Brain microvascular endothelial cell (primary cell): ENCODE results near the gene GATA2.

ENCODE experiments used
- DNase-seq: peaks from one replicate; pipeline ENCODE4 v3.0.0-alpha.2; 2020
- H3K27ac ChIP-seq: fragments of 250-450 bp; sonication (Bioruptor Pico); 2 replicates; pipeline ENCODE4 v1.5.1; 2020; ENCODE audit warnings: mild to moderate bottlenecking, moderate library complexity
- H3K27me3 ChIP-seq: fragments of 250-450 bp; sonication (Bioruptor Pico); replicated peaks from 2 replicates; pipeline ENCODE4 v1.5.1; 2020; ENCODE audit warnings: mild to moderate bottlenecking
- H3K36me3 ChIP-seq: fragments of 250-450 bp; sonication (Bioruptor Pico); replicated peaks from 2 replicates; pipeline ENCODE4 v1.5.1; 2020; ENCODE audit warnings: mild to moderate bottlenecking
- H3K4me3 ChIP-seq: 2 replicates; pipeline ENCODE4 v1.5.1; 2011; ENCODE audit warnings: low read depth, mild to moderate bottlenecking, control low read depth, low read length, moderate library complexity
- CTCF ChIP-seq: IDR thresholded peaks from 2 replicates; pipeline ENCODE4 v1.5.1; 2011; ENCODE audit warnings: low read depth, mild to moderate bottlenecking, moderate library complexity, low read length, control low read depth, inconsistent platforms; ENCODE audit errors: missing control alignments
- in situ Hi-C: cut with HindIII; loops from 2 replicates; pipeline ENCODE4 v1.10.0; 2017; ENCODE audit warnings: low sequenced_read_pairs, low pct_ligation_motif_present

Gene GATA2

GRCh38 chr3:128458746-128459460 lies 34.1 kb downstream of the GATA2 start:
- Histone ChIP-seq H3K27ac (no peak overlapping the region), H3K4me3 (no peak overlapping the region), H3K36me3 (no peaks in the 10 kb centered on the region), H3K27me3 (peaks cover 31% of the 10 kb centered on the region)
- TF ChIP-seq CTCF = no peak
- DNase-seq = no peak
- in situ Hi-C loops = no loop called here

GRCh38 chr3:128457937-128458336 lies 35.1 kb downstream of the GATA2 start:
- H3K4me3 ChIP-seq = no peak overlapping the region
- H3K27me3 ChIP-seq = peaks cover 31% of the 10 kb centered on the region
- DNase-seq = no peak
- TF ChIP-seq CTCF = no peak
- no peaks in the 10 kb centered on the region for H3K36me3 ChIP-seq
- H3K27ac ChIP-seq = no peak overlapping the region
- in situ Hi-C loops = no loop called here

- Histone ChIP-seq H3K27ac (no peak overlapping the region), H3K27me3 (peaks cover 31% of the 10 kb centered on the region), H3K36me3 (no peaks in the 10 kb centered on the region), H3K4me3 (no peak overlapping the region)
- TF ChIP-seq CTCF = no peak
- DNase-seq = no peak
- in situ Hi-C loops = no loop called here
Observed at GRCh38 chr3:128456776-128457715, 36.0 kb downstream of the GATA2 start.

- Histone ChIP-seq H3K4me3 (no peak overlapping the region), H3K36me3 (no peaks in the 10 kb centered on the region), H3K27ac (no peak overlapping the region), H3K27me3 (peaks cover 31% of the 10 kb centered on the region)
- in situ Hi-C loops = no loop called here
- no peak for DNase-seq
- no peak for TF ChIP-seq CTCF
Observed at GRCh38 chr3:128455786-128456748, 36.9 kb downstream of the GATA2 start.

- Histone ChIP-seq H3K27ac (no peak overlapping the region), H3K4me3 (no peak overlapping the region), H3K27me3 (peaks cover 33% of the 10 kb centered on the region), H3K36me3 (no peaks in the 10 kb centered on the region)
- in situ Hi-C loops = no loop called here
- TF ChIP-seq CTCF = no peak
- DNase-seq = no peak
Observed at GRCh38 chr3:128455116-128455515, 37.9 kb downstream of the GATA2 start.
